H1 (cell line): ENCODE measurements around the gene NAGLU. TPM values are rescaled to one million over a fixed set of nuclear protein-coding genes. Genes with fewer than 3 reads are reported as not detected.

ENCODE experiments used
- CTCF ChIA-PET: fragments of 300-600 bp; sonication (Branson Sonifier 250); formaldehyde crosslinking; loops from one replicate; lab custom pipeline; 2021; ENCODE audit not compliant: partially characterized antibody; lab: Charles Lee
- POLR2A ChIA-PET: fragments of 300-600 bp; sonication (Branson Sonifier 250); formaldehyde crosslinking; loops from one replicate; lab custom pipeline; 2021; ENCODE audit warnings: inconsistent platforms; ENCODE audit not compliant: partially characterized antibody; lab: Charles Lee
- DNase-seq, 2 experiments: peaks; one replicate each; pipeline versions ENCODE4 v3.0.0 to v3.0.0-alpha.2; 2010 to 2022; ENCODE audit warnings: low spot score in 2 of 2, low read depth in 1 of 2, mixed read lengths in 1 of 2
- FAIRE-seq: peaks from 2 replicates; lab custom pipeline; 2011; peaks lifted over from hg19 to GRCh38; lab: Jason Lieb, UNC
- H2AFZ ChIP-seq: 2 replicates; pipeline ENCODE4 v1.8.1; 2012; ENCODE audit warnings: low read length, inconsistent platforms
- H2AK5ac ChIP-seq: 2 replicates; pipeline ENCODE4 v1.6.1; 2013; ENCODE audit warnings: low read depth, low read length
- H2BK120ac ChIP-seq: replicated peaks from 2 replicates; pipeline ENCODE3; 2013; ENCODE audit warnings: low read depth, low read length, inconsistent platforms
- H2BK12ac ChIP-seq: 2 replicates; pipeline ENCODE4 v1.6.1; 2013; ENCODE audit warnings: low read depth, low read length
- H2BK15ac ChIP-seq: 2 replicates; pipeline ENCODE4 v1.6.1; 2013; ENCODE audit warnings: low read length
- H2BK20ac ChIP-seq: 2 replicates; pipeline ENCODE4 v1.6.1; 2013; ENCODE audit warnings: low read length
- H2BK5ac ChIP-seq: 2 replicates; pipeline ENCODE4 v1.6.1; 2013; ENCODE audit warnings: low read depth, low read length
- H3K14ac ChIP-seq: 2 replicates; pipeline ENCODE4 v1.6.1; 2013; ENCODE audit warnings: inconsistent platforms; ENCODE audit not compliant: insufficient read length
- H3K18ac ChIP-seq: 2 replicates; pipeline ENCODE4 v1.6.1; 2013; ENCODE audit warnings: low read length; ENCODE audit errors: extremely low read depth
- H3K23ac ChIP-seq: 2 replicates; pipeline ENCODE4 v1.6.1; 2013; ENCODE audit warnings: inconsistent platforms; ENCODE audit not compliant: insufficient read length
- H3K23me2 ChIP-seq: 2 replicates; pipeline ENCODE4 v1.6.1; 2013; ENCODE audit warnings: low read depth, low read length
- H3K27ac ChIP-seq: 2 replicates; pipeline ENCODE4 v1.6.1; 2011; ENCODE audit warnings: low read depth, low read length, inconsistent platforms
- H3K27me3 ChIP-seq, 4 experiments: replicated peaks in 1 of 4; 1 replicate in 1 of 4; 2 replicates in 3 of 4; pipeline versions ENCODE4 v1.6.1 to v1.8.1; 2011 to 2013; ENCODE audit warnings: low read length in 3 of 4, mild to moderate bottlenecking in 3 of 4, inconsistent platforms in 2 of 4, mixed read lengths in 2 of 4, moderate library complexity in 1 of 4; ENCODE audit not compliant: control insufficient read depth in 3 of 4, insufficient read depth in 3 of 4; ENCODE audit errors: extremely low read depth in 1 of 4
- H3K36me3 ChIP-seq, 4 experiments: 2 replicates each; pipeline versions ENCODE4 v1.6.1 to v1.8.1; 2011 to 2013; ENCODE audit warnings: mild to moderate bottlenecking in 4 of 4, low read length in 3 of 4, moderate library complexity in 2 of 4, control low read depth in 1 of 4, inconsistent platforms in 1 of 4; ENCODE audit not compliant: insufficient read depth in 4 of 4, control insufficient read depth in 2 of 4
- H3K4ac ChIP-seq: replicated peaks from 2 replicates; pipeline ENCODE3; 2013; ENCODE audit warnings: low read length, low read depth, mixed read lengths, inconsistent platforms; ENCODE audit not compliant: insufficient read length
- H3K4me1 ChIP-seq, 4 experiments: replicated peaks in 1 of 4; 1 replicate in 1 of 4; 2 replicates in 3 of 4; pipeline versions ENCODE4 v1.6.1 to v1.8.1; 2011 to 2013; ENCODE audit warnings: low read length in 3 of 4, inconsistent platforms in 2 of 4, mixed read lengths in 1 of 4; ENCODE audit not compliant: insufficient read depth in 4 of 4, control insufficient read depth in 3 of 4
- H3K4me2 ChIP-seq, 2 experiments: 2 replicates each; pipeline versions ENCODE4 v1.6.1 to v1.8.1; 2011 to 2013; ENCODE audit warnings: low read depth in 2 of 2, low read length in 2 of 2, control low read depth in 1 of 2, inconsistent platforms in 1 of 2, mild to moderate bottlenecking in 1 of 2; ENCODE audit not compliant: insufficient read depth in 1 of 2
- H3K4me3 ChIP-seq, 4 experiments: fragments of 200-600, 300-600 bp in 1 of 4; sonication (generic), shearing (Covaris generic), sonication (Bioruptor Twin) in 1 of 4; 2 replicates each; pipeline versions ENCODE4 v1.5.1 to v1.8.1; 2011 to 2016; ENCODE audit warnings: low read length in 4 of 4, low read depth in 3 of 4, control low read depth in 2 of 4, inconsistent platforms in 2 of 4, mild to moderate bottlenecking in 2 of 4, mixed read lengths in 1 of 4, moderate library complexity in 1 of 4; ENCODE audit not compliant: insufficient read depth in 2 of 4; ENCODE audit errors: extremely low read depth in 1 of 4
- H3K56ac ChIP-seq: replicated peaks from 2 replicates; pipeline ENCODE3; 2013; ENCODE audit warnings: low read depth, mild to moderate bottlenecking, mixed read lengths, low read length, inconsistent platforms; ENCODE audit not compliant: insufficient read length
- H3K79me1 ChIP-seq: 2 replicates; pipeline ENCODE4 v1.6.1; 2013; ENCODE audit warnings: low read depth, low read length, control low read depth
- H3K79me2 ChIP-seq, 2 experiments: 2 replicates each; pipeline versions ENCODE4 v1.6.1 to v1.8.1; 2012 to 2013; ENCODE audit warnings: low read length in 2 of 2, mild to moderate bottlenecking in 2 of 2, inconsistent platforms in 1 of 2; ENCODE audit not compliant: insufficient read depth in 2 of 2, control insufficient read depth in 1 of 2
- H3K9ac ChIP-seq, 4 experiments: replicated peaks in 1 of 4; 1 replicate in 1 of 4; 2 replicates in 3 of 4; pipeline versions ENCODE4 v1.6.1 to v1.8.1; 2011 to 2013; ENCODE audit warnings: low read depth in 3 of 4, low read length in 3 of 4, control low read depth in 2 of 4, mild to moderate bottlenecking in 2 of 4, moderate library complexity in 2 of 4, inconsistent platforms in 1 of 4; ENCODE audit errors: extremely low read depth in 1 of 4
- H3K9me3 ChIP-seq, 2 experiments: 2 replicates each; pipeline versions ENCODE4 v1.6.1 to v1.8.1; 2012 to 2013; ENCODE audit warnings: mild to moderate bottlenecking in 2 of 2, moderate library complexity in 2 of 2, control low read depth in 1 of 2, inconsistent platforms in 1 of 2, low read depth in 1 of 2, low read length in 1 of 2, mixed read lengths in 1 of 2; ENCODE audit not compliant: insufficient read depth in 2 of 2
- H4K20me1 ChIP-seq, 2 experiments: replicated peaks in 1 of 2; 2 replicates each; pipeline versions ENCODE3 to v1.8.1; 2011 to 2013; ENCODE audit warnings: inconsistent platforms in 2 of 2, low read length in 2 of 2, mild to moderate bottlenecking in 1 of 2; ENCODE audit not compliant: insufficient read depth in 2 of 2, control insufficient read depth in 1 of 2
- H4K5ac ChIP-seq: 2 replicates; pipeline ENCODE4 v1.6.1; 2013; ENCODE audit warnings: low read length, low read depth, mixed read lengths, inconsistent platforms; ENCODE audit not compliant: insufficient read length
- H4K8ac ChIP-seq: 2 replicates; pipeline ENCODE4 v1.8.0; 2013; ENCODE audit warnings: mild to moderate bottlenecking, moderate library complexity, low read length, inconsistent platforms; ENCODE audit not compliant: insufficient read depth; ENCODE audit errors: extremely low read depth
- H4K91ac ChIP-seq: replicated peaks from 2 replicates; pipeline ENCODE3; 2013; ENCODE audit warnings: low read length, mixed read lengths, inconsistent platforms; ENCODE audit not compliant: insufficient read length
- KDM1A ChIP-seq: fragments of 200-600, 300-600 bp; sonication (generic); IDR thresholded peaks from 2 replicates; pipeline ENCODE4 v1.7.1; 2016; ENCODE audit warnings: mild to moderate bottlenecking, low read length, borderline replicate concordance
- SIRT6 ChIP-seq: IDR thresholded peaks from one replicate; pipeline ENCODE4 v1.7.1; 2012; ENCODE audit warnings: low read length, inconsistent platforms
- WGBS, 2 experiments: shearing (Covaris generic) in 1 of 2; methylation state at CpG; one replicate each; pipeline versions ENCODE4 v1.1.6 to v1.1.7; 2013 to 2015; ENCODE audit warnings: low lambda C conversion rate in 2 of 2, mixed read lengths in 2 of 2, inconsistent platforms in 1 of 2, low coverage in 1 of 2, missing lambda C conversion rate in 1 of 2; ENCODE audit not compliant: insufficient replicate concordance in 2 of 2, insufficient coverage in 1 of 2, insufficient read length in 1 of 2; ENCODE audit errors: extremely low coverage in 1 of 2, missing lambda C conversion rate in 1 of 2; 5-methylcytosine and 5-hydroxymethylcytosine counted together
- polyA plus RNA-seq, 7 experiments: library from polyadenylated mRNA; depleted of rRNA in 3 of 7; stranded (reverse) in 5 of 7; unstranded in 2 of 7; fragments of >200 nt in 5 of 7; fragments of 200-250 nt in 2 of 7; gene quantifications; 1 replicate in 5 of 7; 2 replicates in 1 of 7; 4 replicates in 1 of 7; pipeline versions ENCODE4 v1.2.1 to v1.2.3, GENCODE V29; 2011 to 2013; ENCODE audit warnings: missing spikeins in 2 of 7, mixed read lengths in 2 of 7
- total RNA-seq: library from RNA; stranded (reverse); fragmentation: NEBNext Ultra II Directional; extraction: Animal tissue kit (Norgen Biotek cat#: 25700); gene quantifications from 2 replicates; pipeline ENCODE4 v1.2.1, GENCODE V29; 2021

The NAGLU gene
- total and polyA plus RNA-seq, 2 of the 8 experiments (the other 6 are each of a cell fraction or from before 2014, with no cell fraction given), result 21.3 to 21.6 TPM

- POLR2A ChIA-PET, result interaction anchor here (0.6 to 2.9 kb wide), 10 partner anchors 11 to 208 kb away, joined by 3 to 16 read pairs (median 4); partner anchors contain the start of genes MLX and NAGLU
- WGBS, 2 experiments, result 34% methylated on average over 4 of the region's 4 CpGs; no CpG with 5 or more reads in 1 of the 2 experiments
Measured at GRCh38 chr17:42555122-42555622, 19.1 kb downstream of the NAGLU start.

More at GRCh38 chr17:42555122-42555622, 19.1 kb downstream of the NAGLU start:
- 0 out of 2 replicates have a peak, but pooled peaks have one; percentile 25 for TF ChIP-seq KDM1A
- TF ChIP-seq SIRT6, result no peak
- Histone ChIP-seq H2BK120ac (peak overlapping the region; percentile 54), H3K9me3 (no peaks in the 10 kb centered on the region), H3K79me1 (peaks cover 2% of the 10 kb centered on the region), H4K20me1 (peaks cover 0 to 1% of the 10 kb centered on the region in 2 experiments), H3K14ac (peak overlapping the region; percentile 72), H3K56ac (peak overlapping the region; percentile 82), H3K23me2 (peaks cover 3% of the 10 kb centered on the region; the same call in 1 of the 2 replicates), H3K79me2 (no peaks in the 10 kb centered on the region; a peak in 1 of 4 replicates), H3K9ac (peak overlapping the region in 2 of 4 experiments; percentile 42 to 48; a peak in 3 of 7 replicates), H2BK20ac (no peak overlapping the region), H3K23ac (no peak overlapping the region), H4K8ac (peak overlapping the region; percentile 75), H3K27me3 (no peaks in the 10 kb centered on the region; a peak in 1 of 7 replicates), H2AFZ (no peak overlapping the region), H3K27ac (no peak overlapping the region), H2AK5ac (no peak overlapping the region), H2BK15ac (no peak overlapping the region), H3K4me2 (peak overlapping the region; percentile 75 to 87), H4K91ac (no peak overlapping the region), H4K5ac (no peak overlapping the region), H3K36me3 (no peaks in the 10 kb centered on the region), H3K4me3 (peak overlapping the region; percentile 61 to 84 (median 71)), H2BK5ac (0 out of 2 replicates have a peak overlapping the region, but pooled peaks have one; percentile 97), H3K4ac (peak overlapping the region; percentile 85), H3K18ac (peak overlapping the region; percentile 81; the same call in 1 of the 2 replicates), H2BK12ac (no peak overlapping the region), H3K4me1 (peaks cover 0 to 7% (median 5%) of the 10 kb centered on the region in 4 experiments; a peak in 6 of 7 replicates)
- no peak for FAIRE-seq
- no peak for DNase-seq
- CTCF ChIA-PET, result interaction anchor here (0.6 to 3.1 kb wide), 6 partner anchors 10 to 121 kb away, joined by 3 to 15 read pairs (median 6); partner anchors contain the start of genes MLX and PSMC3IP
